Stimulated activated naive CD8-positive, alpha-beta T cell treated with anti-CD3 and anti-CD28 coated beads, Interleukin-15, Interleukin-2, amounts not matched to agents 100 ng/mL and 50 ng/mL, for 24 hours (primary cell): ENCODE data around the gene MGAT5B.

Experiments
- H3K27ac Mint-ChIP-seq: one replicate; pipeline ENCODE4 v1.8.0; 2021; ENCODE audit warnings: mild to moderate bottlenecking, mixed read lengths
- H3K27me3 Mint-ChIP-seq: one replicate; pipeline ENCODE4 v1.8.0; 2021; ENCODE audit warnings: mixed read lengths
- H3K36me3 Mint-ChIP-seq: one replicate; pipeline ENCODE4 v1.8.0; 2021; ENCODE audit warnings: low read depth, mixed read lengths
- H3K4me1 Mint-ChIP-seq: one replicate; pipeline ENCODE4 v1.8.0; 2021; ENCODE audit warnings: low read depth, mixed read lengths
- H3K4me3 Mint-ChIP-seq: one replicate; pipeline ENCODE4 v1.8.0; 2021; ENCODE audit warnings: mild to moderate bottlenecking, mixed read lengths
- H3K9me3 Mint-ChIP-seq: one replicate; pipeline ENCODE4 v1.8.0; 2021; ENCODE audit warnings: mixed read lengths

The MGAT5B gene

GRCh38 chr17:76948301-76948700 is 80.1 kb downstream of the MGAT5B start:
- Mint-ChIP-seq H3K9me3 (no peaks in the 10 kb centered on the region), H3K4me3 (no peak overlapping the region), H3K4me1 (no peaks in the 10 kb centered on the region), H3K36me3 (no peaks in the 10 kb centered on the region), H3K27me3 (no peaks in the 10 kb centered on the region), H3K27ac (no peak overlapping the region)

- Mint-ChIP-seq H3K9me3 (no peaks in the 10 kb centered on the region), H3K27ac (no peak overlapping the region), H3K36me3 (no peaks in the 10 kb centered on the region), H3K4me1 (no peaks in the 10 kb centered on the region), H3K4me3 (no peak overlapping the region), H3K27me3 (no peaks in the 10 kb centered on the region)
Observed at GRCh38 chr17:76948726-76949342, 80.6 kb downstream of the MGAT5B start.

GRCh38 chr17:76949913-76950695 is 81.9 kb downstream of the MGAT5B start:
- H3K4me3 Mint-ChIP-seq = no peak overlapping the region
- H3K36me3 Mint-ChIP-seq = no peaks in the 10 kb centered on the region
- no peak overlapping the region for H3K27ac Mint-ChIP-seq
- no peaks in the 10 kb centered on the region for H3K27me3 Mint-ChIP-seq
- no peaks in the 10 kb centered on the region for H3K9me3 Mint-ChIP-seq
- H3K4me1 Mint-ChIP-seq = no peaks in the 10 kb centered on the region

- Mint-ChIP-seq H3K4me1 (no peaks in the 10 kb centered on the region), H3K4me3 (no peak overlapping the region), H3K36me3 (no peaks in the 10 kb centered on the region), H3K27me3 (no peaks in the 10 kb centered on the region), H3K9me3 (no peaks in the 10 kb centered on the region), H3K27ac (no peak overlapping the region)
Observed at GRCh38 chr17:76951375-76951905, 83.2 kb downstream of the MGAT5B start.

- Mint-ChIP-seq H3K27ac (no peak overlapping the region), H3K9me3 (no peaks in the 10 kb centered on the region), H3K4me3 (no peak overlapping the region), H3K4me1 (no peaks in the 10 kb centered on the region), H3K36me3 (no peaks in the 10 kb centered on the region), H3K27me3 (no peaks in the 10 kb centered on the region)
Observed at GRCh38 chr17:76952402-76952801, 84.2 kb downstream of the MGAT5B start.

GRCh38 chr17:76953066-76953465 is 84.9 kb downstream of the MGAT5B start:
- Mint-ChIP-seq H3K4me3 (no peak overlapping the region), H3K36me3 (no peaks in the 10 kb centered on the region), H3K27ac (no peak overlapping the region), H3K27me3 (no peaks in the 10 kb centered on the region), H3K4me1 (no peaks in the 10 kb centered on the region), H3K9me3 (no peaks in the 10 kb centered on the region)

GRCh38 chr17:76953946-76954345 is 85.7 kb downstream of the MGAT5B start:
- Mint-ChIP-seq H3K36me3 (no peaks in the 10 kb centered on the region), H3K9me3 (no peaks in the 10 kb centered on the region), H3K27me3 (no peaks in the 10 kb centered on the region), H3K4me1 (peaks cover 4% of the 10 kb centered on the region), H3K27ac (no peak overlapping the region), H3K4me3 (no peak overlapping the region)

- H3K4me3 Mint-ChIP-seq = no peak overlapping the region
- H3K27me3 Mint-ChIP-seq = no peaks in the 10 kb centered on the region
- no peak overlapping the region for H3K27ac Mint-ChIP-seq
- H3K9me3 Mint-ChIP-seq = no peaks in the 10 kb centered on the region
- H3K36me3 Mint-ChIP-seq = no peaks in the 10 kb centered on the region
- H3K4me1 Mint-ChIP-seq = peaks cover 4% of the 10 kb centered on the region
Observed at GRCh38 chr17:76955191-76955590, 87.0 kb downstream of the MGAT5B start.

GRCh38 chr17:76956846-76957540 is 88.8 kb downstream of the MGAT5B start:
- no peaks in the 10 kb centered on the region for H3K27me3 Mint-ChIP-seq
- H3K27ac Mint-ChIP-seq = no peak overlapping the region
- peaks cover 4% of the 10 kb centered on the region for H3K4me1 Mint-ChIP-seq
- H3K9me3 Mint-ChIP-seq = no peaks in the 10 kb centered on the region
- H3K4me3 Mint-ChIP-seq = no peak overlapping the region
- H3K36me3 Mint-ChIP-seq = no peaks in the 10 kb centered on the region

GRCh38 chr17:76957678-76958464 is 89.7 kb downstream of the MGAT5B start:
- no peaks in the 10 kb centered on the region for H3K27me3 Mint-ChIP-seq
- no peak overlapping the region for H3K27ac Mint-ChIP-seq
- no peak overlapping the region for H3K4me3 Mint-ChIP-seq
- peaks cover 4% of the 10 kb centered on the region for H3K4me1 Mint-ChIP-seq
- H3K9me3 Mint-ChIP-seq = no peaks in the 10 kb centered on the region
- H3K36me3 Mint-ChIP-seq = no peaks in the 10 kb centered on the region

- no peak overlapping the region for H3K4me3 Mint-ChIP-seq
- H3K27me3 Mint-ChIP-seq = no peaks in the 10 kb centered on the region
- H3K36me3 Mint-ChIP-seq = no peaks in the 10 kb centered on the region
- H3K27ac Mint-ChIP-seq = no peak overlapping the region
- no peaks in the 10 kb centered on the region for H3K9me3 Mint-ChIP-seq
- peaks cover 4% of the 10 kb centered on the region for H3K4me1 Mint-ChIP-seq
Observed at GRCh38 chr17:76958974-76959373, 90.8 kb downstream of the MGAT5B start.

GRCh38 chr17:76961869-76962268 is 93.7 kb downstream of the MGAT5B start:
- Mint-ChIP-seq H3K27me3 (no peaks in the 10 kb centered on the region), H3K9me3 (no peaks in the 10 kb centered on the region), H3K4me3 (no peak overlapping the region), H3K4me1 (peaks cover 4% of the 10 kb centered on the region), H3K27ac (no peak overlapping the region), H3K36me3 (no peaks in the 10 kb centered on the region)

GRCh38 chr17:76962858-76963257 is 94.7 kb downstream of the MGAT5B start:
- Mint-ChIP-seq H3K27me3 (no peaks in the 10 kb centered on the region), H3K4me1 (peaks cover 4% of the 10 kb centered on the region), H3K4me3 (no peak overlapping the region), H3K36me3 (no peaks in the 10 kb centered on the region), H3K27ac (no peak overlapping the region), H3K9me3 (no peaks in the 10 kb centered on the region)

- H3K27ac Mint-ChIP-seq = no peak overlapping the region
- H3K36me3 Mint-ChIP-seq = no peaks in the 10 kb centered on the region
- no peak overlapping the region for H3K4me3 Mint-ChIP-seq
- H3K27me3 Mint-ChIP-seq = no peaks in the 10 kb centered on the region
- no peaks in the 10 kb centered on the region for H3K9me3 Mint-ChIP-seq
- H3K4me1 Mint-ChIP-seq = peaks cover 11% of the 10 kb centered on the region
Observed at GRCh38 chr17:76966016-76966415, 97.8 kb downstream of the MGAT5B start.
